Ureter (tissue), 1 donor: ENCODE results near the gene TMEM140. TPM values are rescaled to one million over a fixed set of nuclear protein-coding genes. Genes with fewer than 3 reads are reported as not detected.
"Not testable (repeated sequence)": the region's sequence is repeated elsewhere in the genome, so short reads cannot be mapped to it uniquely, and the experiment has no call there.

Source experiments
- DNase-seq: peaks from one replicate; pipeline ENCODE4 v3.0.0-alpha.2; 2020; ENCODE audit warnings: low spot score
- total RNA-seq: library from RNA; stranded (reverse); gene quantifications from one replicate; pipeline ENCODE4 v1.2.4, GENCODE V29; 2023
- donor health status: DM: yes; HTN: yes; CAD: no.

TMEM140 gene
- total RNA-seq, 1 donor from 2014 or later, result 11.6 TPM

DNA sequence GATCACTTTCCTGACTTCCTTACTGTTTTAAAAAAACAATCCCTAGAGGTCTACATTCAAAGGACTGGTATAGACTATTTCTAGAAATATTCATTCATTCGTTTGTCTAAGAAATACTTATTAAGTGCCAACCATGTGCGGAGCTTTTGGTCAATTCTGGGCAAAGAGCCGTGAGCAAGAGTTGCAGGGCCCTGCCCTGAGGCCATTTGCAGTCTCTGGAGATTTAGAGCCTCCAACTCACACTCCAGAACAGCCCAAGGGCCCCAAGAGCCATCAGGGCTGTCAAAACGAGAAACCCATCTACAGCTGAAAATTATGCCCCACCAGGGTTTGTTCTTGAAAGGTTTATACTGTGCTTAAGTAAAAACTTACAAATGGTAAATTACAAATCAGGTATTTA, 47.3 kb downstream of the TMEM140 start:
- DNase-seq, result no peak

GRCh38 chr7:135195968-135196629, 48.2 kb downstream of the TMEM140 start:
- DNase-seq, result no peak

- DNase-seq, result peak; percentile 23
Observed at GRCh38 chr7:135197343-135197742, 49.5 kb downstream of the TMEM140 start.

GRCh38 chr7:135197906-135198655, 50.2 kb downstream of the TMEM140 start:
- DNase-seq, result peak; percentile 40

DNA sequence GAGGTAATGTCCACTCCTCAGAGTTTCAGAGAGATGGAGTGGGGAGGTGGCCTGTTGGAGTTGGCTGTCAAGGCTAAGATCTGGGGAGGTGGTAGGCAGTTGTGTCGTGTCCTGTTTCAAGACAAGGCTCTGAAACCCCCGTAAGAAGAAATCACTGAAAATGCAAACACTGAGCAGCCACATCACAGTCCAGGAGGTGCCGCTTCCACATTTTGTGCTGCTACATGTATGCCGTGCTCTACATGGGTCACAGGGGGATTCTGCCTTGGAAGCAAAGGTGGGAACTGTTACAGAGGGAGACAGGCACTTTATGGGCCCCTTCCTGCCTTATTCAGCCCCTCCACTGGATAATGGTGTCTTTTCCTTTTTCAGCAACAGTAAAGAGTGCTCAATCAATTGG, 51.6 kb downstream of the TMEM140 start:
- no peak for DNase-seq

DNA sequence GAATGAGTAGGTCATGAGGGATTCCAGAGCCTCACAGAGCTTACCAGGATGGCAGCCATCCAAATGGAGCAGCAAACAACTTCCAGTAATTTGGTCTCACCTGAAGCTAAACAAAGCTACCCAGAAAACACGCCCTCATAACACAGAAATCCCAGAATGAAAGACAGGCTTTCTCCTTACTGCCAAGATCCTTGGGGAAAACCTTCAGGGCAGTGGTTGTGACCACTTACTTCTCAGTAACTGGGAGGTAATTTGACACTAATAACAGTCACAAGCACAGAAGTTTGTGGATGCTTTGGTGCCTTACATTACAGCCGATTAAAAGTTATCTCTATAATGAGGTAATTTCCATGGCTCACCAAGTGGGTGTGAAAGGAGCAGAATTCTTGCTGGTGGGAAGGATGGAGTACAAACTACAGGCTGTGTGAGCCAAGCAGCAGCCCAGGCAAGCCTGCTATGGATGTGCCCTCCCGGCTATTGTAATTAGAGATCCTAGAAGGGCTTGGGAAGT, 53.0 kb downstream of the TMEM140 start:
- DNase-seq, result no peak

GRCh38 chr7:135201350-135201749, 53.5 kb downstream of the TMEM140 start:
- DNase-seq, result no peak

DNA sequence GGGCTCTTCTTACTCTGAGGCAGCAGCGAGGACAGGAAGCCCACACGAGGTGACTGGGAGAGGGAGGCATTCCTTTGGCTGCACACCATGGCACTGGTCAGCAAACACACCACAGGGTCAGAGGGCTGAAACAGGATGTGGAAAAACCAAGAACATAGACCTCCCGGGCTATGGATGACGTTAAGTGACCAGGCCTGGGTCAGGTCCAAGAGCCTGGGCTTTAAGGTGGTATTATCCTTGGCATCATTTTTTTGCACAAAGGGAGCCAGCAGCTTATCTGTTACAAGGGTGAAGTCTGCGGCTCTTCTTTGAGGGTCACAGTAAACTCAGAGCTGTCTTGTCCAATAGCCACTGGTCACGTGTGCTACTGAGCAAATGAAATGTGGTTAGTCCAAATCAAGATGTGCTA, 56.5 kb downstream of the TMEM140 start:
- no peak for DNase-seq

DNA sequence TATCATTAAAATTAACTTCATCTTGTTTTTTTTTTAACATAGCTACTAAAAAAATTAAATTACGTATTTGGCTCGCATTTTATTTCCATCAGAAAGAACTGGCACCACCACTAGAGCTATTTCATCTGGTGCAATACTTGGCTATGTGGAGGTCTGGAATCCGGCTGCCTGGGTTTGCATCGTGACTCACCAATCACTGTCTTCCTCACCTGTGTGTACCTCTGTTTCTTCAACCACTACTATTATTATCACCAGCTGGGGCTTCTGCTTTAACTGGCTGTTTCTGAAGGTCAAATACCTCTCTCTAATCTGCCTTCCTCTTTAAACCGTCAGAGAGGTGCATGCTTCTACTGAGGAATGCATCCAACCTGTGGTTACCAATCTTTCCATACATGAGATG, 57.0 kb downstream of the TMEM140 start:
- DNase-seq, result no peak

- DNase-seq, result no peak
Observed at GRCh38 chr7:135205850-135206249, 58.0 kb downstream of the TMEM140 start.

DNA sequence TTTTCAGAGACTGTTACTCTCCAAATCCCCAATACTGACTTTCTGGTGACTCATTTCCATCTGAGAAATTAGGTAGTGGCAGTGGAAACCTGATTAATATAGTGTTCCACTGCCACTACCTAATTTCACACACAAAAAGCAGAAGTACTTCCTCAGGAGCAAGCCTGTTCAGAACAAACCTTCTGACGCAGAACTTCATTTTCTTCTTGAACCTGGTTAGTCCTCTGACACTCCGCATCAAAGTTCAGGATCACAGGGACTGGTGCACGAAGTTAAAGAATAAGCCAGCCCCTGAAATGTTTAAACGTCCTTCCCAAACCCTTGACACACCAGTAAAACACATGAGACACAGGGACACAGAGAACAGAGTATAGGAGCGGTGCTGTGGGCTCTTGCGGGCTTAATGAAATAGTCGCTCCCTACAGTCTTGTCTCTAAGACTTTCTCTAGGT, 59.1 kb downstream of the TMEM140 start:
- DNase-seq, result no peak

- no peak for DNase-seq
Observed at GRCh38 chr7:135207406-135208101, 59.7 kb downstream of the TMEM140 start.

DNA sequence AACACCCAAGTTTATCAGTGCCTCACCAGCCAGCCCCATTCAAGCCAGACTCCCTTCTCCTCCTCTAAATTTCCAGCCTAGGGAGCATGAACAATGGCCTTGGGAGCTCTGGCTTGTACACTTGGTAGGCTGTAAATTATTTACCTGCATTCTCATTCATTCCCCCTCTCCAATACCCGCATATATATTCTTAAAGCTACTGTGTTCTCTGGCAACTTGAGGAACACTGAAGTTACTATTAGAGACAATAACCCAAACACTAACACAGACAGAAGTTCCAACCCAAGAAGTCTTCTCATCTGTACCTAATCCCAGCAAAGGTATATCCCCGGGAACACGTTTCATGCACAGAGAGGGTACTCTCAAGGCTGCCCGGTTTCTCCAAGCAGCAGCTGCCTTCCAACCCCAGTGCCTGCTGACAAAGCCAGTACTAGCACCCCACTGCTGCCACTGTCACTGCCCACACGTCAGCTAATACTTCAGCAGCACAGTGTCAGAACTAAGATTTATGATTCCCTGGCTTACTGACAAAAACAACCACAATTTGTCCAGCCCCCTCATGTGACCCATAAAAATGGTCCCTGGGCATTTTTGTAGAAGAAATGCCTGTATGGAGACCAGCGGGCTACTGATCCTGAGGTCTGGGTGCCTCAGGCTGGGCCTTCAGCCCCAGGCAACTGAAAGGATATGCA, 60.4 kb downstream of the TMEM140 start:
- DNase-seq, result no peak

DNA sequence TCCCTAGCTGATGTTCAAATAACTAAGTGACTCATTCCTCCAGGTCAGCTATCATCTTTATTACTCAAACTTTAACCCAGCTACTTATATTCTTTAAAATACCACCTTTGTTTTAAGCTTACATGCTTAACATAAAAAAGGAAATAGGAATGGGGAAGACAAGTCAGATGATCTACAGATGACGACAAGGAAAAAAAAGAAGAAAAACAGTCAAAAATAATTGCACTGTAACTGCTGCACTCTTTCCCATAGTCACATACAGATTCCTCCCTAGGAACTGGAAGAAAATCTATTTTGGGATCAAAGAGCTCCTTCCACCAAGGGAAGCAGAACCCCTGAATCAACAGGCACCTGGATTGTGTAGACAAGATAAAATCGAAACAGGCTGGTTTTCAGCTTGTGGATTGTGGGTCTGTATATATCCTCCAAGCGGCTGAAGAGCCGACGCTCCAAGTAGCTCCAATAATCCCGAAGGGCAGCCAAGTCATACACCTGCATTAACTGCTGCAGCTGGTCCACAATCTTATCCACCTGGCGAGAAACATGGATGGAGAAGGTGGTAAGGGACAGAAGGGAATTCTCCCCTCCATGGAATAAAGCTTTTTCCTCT, 61.5 kb downstream of the TMEM140 start:
- DNase-seq, result no peak

DNA sequence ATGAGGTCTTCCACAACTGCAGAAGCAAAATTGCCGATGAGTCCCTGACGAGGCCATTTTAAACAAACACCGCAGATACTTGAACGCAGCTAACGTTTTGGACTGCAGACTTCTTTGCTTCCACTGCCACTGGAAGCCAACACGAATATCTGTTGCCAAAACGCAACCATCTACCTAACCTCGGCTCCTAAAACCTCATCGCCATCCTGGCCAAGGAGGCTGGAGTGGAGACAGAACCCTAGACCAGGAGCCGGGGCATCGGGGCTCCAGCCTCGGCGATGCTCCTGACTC, 63.0 kb downstream of the TMEM140 start:
- no peak for DNase-seq

DNA sequence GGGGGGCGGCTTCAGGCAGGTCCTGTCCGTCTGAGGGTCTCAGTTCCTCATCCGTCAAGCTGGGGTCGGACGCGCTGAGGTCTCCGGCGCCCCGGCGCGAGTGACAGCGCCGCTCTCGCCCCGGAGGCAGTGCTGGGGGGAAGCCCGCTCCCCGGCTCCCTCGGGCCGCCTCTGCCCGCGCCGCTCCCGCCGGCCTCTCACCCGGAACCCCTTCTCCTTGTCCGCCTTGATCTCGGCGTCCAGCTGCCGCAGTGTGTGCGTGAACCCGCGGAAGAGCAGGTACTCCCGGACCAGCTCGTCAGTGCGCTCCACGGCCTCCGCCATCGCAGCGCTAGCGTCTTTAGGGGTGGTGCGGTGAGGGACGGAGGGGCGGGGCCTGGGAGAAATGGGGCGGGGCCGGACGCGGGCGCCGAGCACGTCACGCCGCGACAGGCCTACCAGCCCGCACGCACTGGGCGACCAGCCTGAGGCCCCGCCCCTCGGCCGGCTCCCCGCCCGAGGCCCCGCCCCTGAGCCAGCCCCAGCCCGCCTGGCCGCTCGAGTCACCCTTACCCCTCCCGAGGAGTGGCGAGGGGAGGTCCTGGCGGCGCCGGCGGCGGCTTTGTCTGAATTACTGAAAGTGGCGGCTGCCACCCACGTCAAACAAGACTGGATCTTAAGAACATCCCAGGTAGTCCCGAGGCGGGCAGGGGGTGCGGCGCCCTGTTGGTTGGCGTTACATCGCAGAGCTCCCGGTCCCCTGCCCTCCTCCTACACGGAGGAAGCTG, 63.5 kb downstream of the TMEM140 start, which contains the start of gene WDR91:
WDR91 (minus strand) TSS at position 348 of the 767 bp plus-strand sequence; CDS start at position 324, 24 bp downstream.
- DNase-seq, result peak; percentile 96

- DNase-seq, result not testable (repeated sequence)
Observed at GRCh38 chr7:135211946-135212685, 64.2 kb downstream of the TMEM140 start.

DNA sequence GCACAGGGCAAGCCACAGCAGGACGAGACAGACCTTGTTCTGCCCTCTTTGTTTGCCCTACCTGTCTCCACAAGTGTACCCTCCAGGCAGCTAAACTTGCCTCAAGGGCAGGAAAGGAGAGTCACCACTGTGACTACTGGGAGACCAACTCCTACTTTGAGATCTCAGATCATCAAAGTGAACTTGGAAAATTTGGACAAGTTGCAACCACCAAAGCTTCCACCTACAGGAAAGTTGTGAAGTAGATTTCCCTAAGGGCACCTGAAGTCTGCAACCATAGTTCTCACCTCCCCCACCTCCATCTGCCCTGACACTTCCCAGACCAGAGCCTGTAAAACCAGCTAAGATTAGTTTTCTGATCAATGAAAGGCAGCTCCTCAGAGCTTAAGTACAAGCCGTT, 66.0 kb downstream of the TMEM140 start:
- no peak for DNase-seq

DNA sequence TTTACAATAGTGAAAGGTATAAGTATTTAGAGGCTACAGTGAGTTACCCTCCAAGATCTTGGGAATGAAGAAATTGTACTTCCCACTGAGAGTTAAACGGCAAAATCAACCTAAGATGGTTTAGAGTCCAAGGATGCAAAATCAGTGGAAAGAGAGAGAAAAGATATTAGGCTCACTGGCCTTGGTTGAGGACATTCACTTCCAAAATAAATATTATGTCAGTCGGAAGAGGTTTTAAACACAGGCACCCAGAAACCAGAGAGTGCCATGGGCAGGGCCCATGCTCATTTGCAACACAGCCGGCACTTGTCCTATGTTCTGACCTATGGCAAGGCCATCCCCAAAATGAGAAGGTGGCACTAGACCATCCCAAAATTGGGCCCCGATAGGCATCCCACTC, 67.3 kb downstream of the TMEM140 start:
- no peak for DNase-seq

- no peak for DNase-seq
Observed at GRCh38 chr7:135215698-135216097, 67.8 kb downstream of the TMEM140 start.
